Stimulated activated CD8-positive, alpha-beta memory T cell treated with anti-CD3 and anti-CD28 coated beads, Interleukin-2, amount 100 ng/mL, for 1 hour (primary cell): Measurements from ENCODE around the gene TRAK1.

Source experiments
- DNase-seq, 2 donors: peaks; one replicate each; pipeline ENCODE4 v3.0.0-alpha.2; 2020; ENCODE audit warnings: low read depth in 2 of 2

Gene TRAK1

GRCh38 chr3:42246091-42246490 is 154.9 kb downstream of the TRAK1 start:
- DNase-seq, result no peak

GRCh38 chr3:42247576-42248027 is 156.4 kb downstream of the TRAK1 start:
- DNase-seq, result peak; percentile 25 to 26

- no peak for DNase-seq
Measured at GRCh38 chr3:42250761-42251160, 159.6 kb downstream of the TRAK1 start.

GRCh38 chr3:42254566-42254965 is 163.4 kb downstream of the TRAK1 start:
- DNase-seq, result no peak

GRCh38 chr3:42256135-42256819 is 165.1 kb downstream of the TRAK1 start:
- DNase-seq, result no peak

- no peak for DNase-seq
Measured at GRCh38 chr3:42257007-42257406, 165.8 kb downstream of the TRAK1 start.

GRCh38 chr3:42262525-42262924 is 171.4 kb downstream of the TRAK1 start:
- no peak for DNase-seq

- no peak for DNase-seq
Measured at GRCh38 chr3:42263354-42264346, 172.5 kb downstream of the TRAK1 start.

GRCh38 chr3:42264399-42265058 is 173.4 kb downstream of the TRAK1 start:
- no peak for DNase-seq

- no peak for DNase-seq
Measured at GRCh38 chr3:42265059-42265991, 174.2 kb downstream of the TRAK1 start.

- DNase-seq, result no peak
Measured at GRCh38 chr3:42266085-42266484, 174.9 kb downstream of the TRAK1 start, which contains the start of gene CCK. CCK (minus strand) TSS chr3:42266185; CDS start chr3:42263630, 2,555 bp downstream.

GRCh38 chr3:42267878-42268277 is 176.7 kb downstream of the TRAK1 start:
- DNase-seq, result no peak

GRCh38 chr3:42269647-42270046 is 178.5 kb downstream of the TRAK1 start:
- DNase-seq, result no peak

GRCh38 chr3:42270561-42270960 is 179.4 kb downstream of the TRAK1 start:
- DNase-seq, result no peak

- DNase-seq, result no peak
Measured at GRCh38 chr3:42271786-42272185, 180.6 kb downstream of the TRAK1 start.

GRCh38 chr3:42273361-42273760 is 182.2 kb downstream of the TRAK1 start:
- DNase-seq, result no peak

GRCh38 chr3:42274266-42274665 is 183.1 kb downstream of the TRAK1 start:
- no peak for DNase-seq

GRCh38 chr3:42275217-42275616 is 184.1 kb downstream of the TRAK1 start:
- DNase-seq, result no peak
